Tibial nerve (tissue), 4 donors: ENCODE data around the gene C6orf89. TPM values are rescaled to one million over a fixed set of nuclear protein-coding genes. Genes with fewer than 3 reads are reported as not detected.

Experiments used
- DNase-seq, 2 donors: peaks; one replicate each; pipeline ENCODE4 v3.0.0-alpha.2; 2019; ENCODE audit warnings: low spot score in 2 of 2
- H3K27ac ChIP-seq, 4 donors: fragments of 200-600 bp; sonication (generic) in 3 of 4; one replicate each; pipeline ENCODE4 v1.5.1; 2017 to 2019; ENCODE audit warnings: mild to moderate bottlenecking in 1 of 4
- H3K27me3 ChIP-seq, 2 donors: fragments of 200-600 bp; sonication (generic) in 1 of 2; one replicate each; pipeline versions ENCODE4 v1.5.1 to v1.6.0; 2017 to 2019
- H3K36me3 ChIP-seq, 3 donors: fragments of 200-600 bp; sonication (generic); one replicate each; pipeline ENCODE4 v1.5.1; 2018 to 2019
- H3K4me1 ChIP-seq, 4 donors: fragments of 200-600 bp; sonication (generic) in 3 of 4; one replicate each; pipeline ENCODE4 v1.5.1; 2017 to 2019
- H3K4me3 ChIP-seq, 4 donors: fragments of 200-600 bp; sonication (generic) in 3 of 4; one replicate each; pipeline ENCODE4 v1.5.1; 2017 to 2019; ENCODE audit warnings: mild to moderate bottlenecking in 1 of 4, moderate library complexity in 1 of 4
- H3K9me3 ChIP-seq, 4 donors: fragments of 200-600 bp; sonication (generic) in 3 of 4; one replicate each; pipeline ENCODE4 v1.5.1; 2017 to 2019
- CTCF ChIP-seq, 5 experiments: fragments of 200-600 bp in 3 of 5; fragments of 450-650 bp in 2 of 5; sonication (generic) in 3 of 5; IDR thresholded peaks; one replicate each; pipeline ENCODE4 v1.5.1; 2016 to 2019; ENCODE audit warnings: antibody characterized with exemption in 5 of 5, mild to moderate bottlenecking in 3 of 5, moderate library complexity in 2 of 5
- EP300 ChIP-seq, 2 donors: sonication (generic); formaldehyde crosslinking; IDR thresholded peaks; one replicate each; pipeline ENCODE4 v1.6.1; 2017; ENCODE audit warnings: antibody characterized with exemption in 2 of 2, mild to moderate bottlenecking in 1 of 2
- POLR2A ChIP-seq, 2 donors: fragments of 450-650 bp; IDR thresholded peaks; one replicate each; pipeline ENCODE4 v1.6.1; 2017; ENCODE audit warnings: antibody characterized with exemption in 2 of 2, mild to moderate bottlenecking in 2 of 2, moderate library complexity in 2 of 2
- WGBS, 2 donors: methylation state at CpG; one replicate each; pipeline ENCODE4 v1.1.5; 2018; 5-methylcytosine and 5-hydroxymethylcytosine counted together
- total RNA-seq, 4 donors: library from RNA; depleted of rRNA; stranded (reverse); fragments of >200 nt; gene quantifications; one replicate each; pipeline ENCODE4 v1.1.0, GENCODE V29; 2016

Gene C6orf89
- total RNA-seq, 4 donors from 2014 or later, result 41.1 to 57.9 (median 52.3) TPM

GRCh38 chr6:36858407-36858981 lies 27.3 kb upstream of the C6orf89 start:
- no peak overlapping the region for H3K4me3 ChIP-seq
- no peak overlapping the region for H3K27ac ChIP-seq
- H3K27me3 ChIP-seq, result no peaks in the 10 kb centered on the region
- no peak for DNase-seq
- 53 to 63% methylated on average over 6 of the region's 6 CpGs for WGBS, 2 donors
- no peaks in the 10 kb centered on the region for H3K9me3 ChIP-seq
- H3K4me1 ChIP-seq, result no peaks in the 10 kb centered on the region
- TF ChIP-seq CTCF (IDR thresholded peaks at IDR 0.05), result no peak
- TF ChIP-seq POLR2A (IDR thresholded peaks at IDR 0.05), result no peak
- TF ChIP-seq EP300 (IDR thresholded peaks at IDR 0.05), result no peak
- peaks cover 0 to 47% (median 0%) of the 10 kb centered on the region in 3 donors for H3K36me3 ChIP-seq

GRCh38 chr6:36860126-36860525 lies 25.6 kb upstream of the C6orf89 start:
- Histone ChIP-seq H3K27ac (no peak overlapping the region), H3K9me3 (no peaks in the 10 kb centered on the region), H3K36me3 (peaks cover 0 to 47% (median 0%) of the 10 kb centered on the region in 3 donors), H3K27me3 (no peaks in the 10 kb centered on the region), H3K4me3 (no peak overlapping the region), H3K4me1 (no peaks in the 10 kb centered on the region)
- TF ChIP-seq CTCF (IDR thresholded peaks at IDR 0.05) (no peak), POLR2A (IDR thresholded peaks at IDR 0.05) (no peak), EP300 (IDR thresholded peaks at IDR 0.05) (no peak)
- WGBS, 2 donors, result 93 to 94% methylated on average over 7 of the region's 7 CpGs
- DNase-seq, result no peak

- no peak for DNase-seq
- no peak for TF ChIP-seq POLR2A (IDR thresholded peaks at IDR 0.05)
- TF ChIP-seq CTCF (IDR thresholded peaks at IDR 0.05), result no peak
- TF ChIP-seq EP300 (IDR thresholded peaks at IDR 0.05), result no peak
- no peak overlapping the region for H3K27ac ChIP-seq
- no peak overlapping the region for H3K4me3 ChIP-seq
- H3K36me3 ChIP-seq, result peaks cover 0 to 47% (median 0%) of the 10 kb centered on the region in 3 donors
- peaks cover 0 to under 1% (median 0%) of the 10 kb centered on the region in 4 donors for H3K4me1 ChIP-seq
- WGBS, 2 donors, result 87 to 89% methylated on average over 8 of the region's 8 CpGs
- H3K9me3 ChIP-seq, result no peaks in the 10 kb centered on the region
- H3K27me3 ChIP-seq, result no peaks in the 10 kb centered on the region
Measured at GRCh38 chr6:36862164-36862847, 23.4 kb upstream of the C6orf89 start.

GRCh38 chr6:36862848-36863382 lies 22.8 kb upstream of the C6orf89 start:
- DNase-seq, result no peak
- Histone ChIP-seq H3K9me3 (no peaks in the 10 kb centered on the region), H3K27me3 (no peaks in the 10 kb centered on the region), H3K4me3 (no peak overlapping the region), H3K4me1 (peaks cover 0 to 4% (median 0%) of the 10 kb centered on the region in 4 donors), H3K27ac (no peak overlapping the region), H3K36me3 (peaks cover 0 to 53% (median 0%) of the 10 kb centered on the region in 3 donors)
- 82 to 84% methylated on average over 4 of the region's 4 CpGs for WGBS, 2 donors
- TF ChIP-seq CTCF (IDR thresholded peaks at IDR 0.05) (no peak), POLR2A (IDR thresholded peaks at IDR 0.05) (no peak), EP300 (IDR thresholded peaks at IDR 0.05) (no peak)
